ENCODE measurements around the gene TSHZ2.
"Not testable (repeated sequence)": the region's sequence is repeated elsewhere in the genome, so short reads cannot be mapped to it uniquely, and the experiment has no call there.

Gene TSHZ2

DNA sequence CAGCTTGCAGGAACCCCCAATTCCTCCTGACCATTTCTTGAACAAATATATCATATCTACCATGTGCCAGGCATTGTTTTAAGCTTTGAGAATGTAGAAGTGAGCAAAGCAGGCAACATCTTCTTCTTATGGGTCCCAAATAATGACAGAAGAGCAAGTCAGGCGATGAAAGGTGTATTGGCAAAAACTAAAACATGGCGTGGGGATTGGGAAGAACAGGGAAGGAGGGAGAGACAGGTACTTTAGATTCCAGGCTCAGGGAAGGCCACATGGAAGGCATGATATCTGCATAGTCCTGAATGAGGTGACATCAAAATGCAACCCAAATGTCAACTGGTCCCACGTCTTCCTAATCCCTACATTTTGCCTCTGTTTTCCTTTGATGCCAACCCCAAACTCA lies 434.4 kb downstream of the TSHZ2 start:
- no peak for FAIRE-seq
- DNase-seq (ENCODE audit: insufficient read length, low spot score), result no peak
- TF ChIP-seq CTCF (IDR thresholded peaks at IDR 0.05; ENCODE audit: insufficient read depth, missing control alignments), result no peak

GRCh38 chr20:53408691-53409446 lies 436.7 kb downstream of the TSHZ2 start:
- TF ChIP-seq CTCF (IDR thresholded peaks at IDR 0.05; ENCODE audit: insufficient read depth, missing control alignments), result no peak
- DNase-seq (ENCODE audit: insufficient read length, low spot score) (no peak), FAIRE-seq (no peak)

GRCh38 chr20:53409447-53409717 lies 437.2 kb downstream of the TSHZ2 start:
- no peak for TF ChIP-seq CTCF (IDR thresholded peaks at IDR 0.05; ENCODE audit: insufficient read depth, missing control alignments)
- no peak for FAIRE-seq
- DNase-seq (ENCODE audit: insufficient read length, low spot score), result no peak

- FAIRE-seq (no peak), DNase-seq (ENCODE audit: insufficient read length, low spot score) (no peak)
- TF ChIP-seq CTCF (IDR thresholded peaks at IDR 0.05; ENCODE audit: insufficient read depth, missing control alignments), result no peak
Observed at GRCh38 chr20:53411129-53411528, 439.0 kb downstream of the TSHZ2 start.

DNA sequence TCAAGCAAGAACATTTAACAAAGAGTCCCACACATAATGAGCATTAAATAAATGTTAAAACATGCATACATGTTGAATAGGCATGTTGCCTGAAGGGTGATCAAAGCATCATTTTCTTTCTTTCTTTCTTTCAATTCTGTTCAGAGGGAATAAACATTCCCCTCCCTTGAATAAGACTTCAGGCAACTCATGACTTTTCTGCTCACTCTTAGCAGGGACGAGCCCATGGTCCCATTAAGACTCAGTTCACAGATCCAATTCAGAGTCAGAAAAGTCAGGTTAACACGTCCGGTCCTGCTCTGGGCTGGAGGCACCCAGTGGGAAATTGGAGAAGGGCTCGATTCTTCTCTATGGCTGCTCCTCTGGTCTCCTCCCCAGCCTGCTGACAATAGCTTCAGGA lies 439.7 kb downstream of the TSHZ2 start:
- no peak for TF ChIP-seq CTCF (IDR thresholded peaks at IDR 0.05; ENCODE audit: insufficient read depth, missing control alignments)
- FAIRE-seq (no peak), DNase-seq (ENCODE audit: insufficient read length, low spot score) (no peak)

DNA sequence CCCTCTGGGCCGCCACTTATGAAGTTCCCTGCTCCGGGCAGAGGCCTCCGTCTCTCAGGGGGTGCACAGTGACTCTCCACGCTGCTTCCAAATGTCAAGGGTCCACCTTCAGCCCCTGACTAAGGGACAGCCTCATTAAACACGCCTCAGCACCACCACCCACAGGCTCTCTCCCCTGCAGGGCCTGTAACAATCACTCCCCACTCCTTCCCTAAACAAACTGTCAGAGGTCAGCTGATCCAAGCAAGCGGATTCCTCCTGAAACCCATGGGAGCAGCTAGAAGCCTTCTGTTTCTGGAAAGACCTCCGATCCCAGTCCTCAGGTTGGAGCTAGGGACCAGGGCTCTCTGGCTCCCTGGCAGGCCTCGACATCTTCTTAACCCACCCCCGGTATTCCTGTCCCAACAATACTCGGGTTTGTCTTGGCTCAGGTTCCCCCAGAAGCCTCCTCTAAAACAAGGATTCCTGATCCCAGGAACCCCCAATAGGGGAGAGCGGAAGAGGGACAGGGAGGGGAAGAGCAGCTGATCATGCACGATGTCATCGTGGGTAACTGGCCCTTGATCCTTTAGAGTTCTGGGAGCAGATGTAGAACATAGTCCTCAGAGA lies 440.5 kb downstream of the TSHZ2 start:
- no peak for TF ChIP-seq CTCF (IDR thresholded peaks at IDR 0.05; ENCODE audit: insufficient read depth, missing control alignments)
- DNase-seq (ENCODE audit: insufficient read length, low spot score) (no peak), FAIRE-seq (no peak)

DNA sequence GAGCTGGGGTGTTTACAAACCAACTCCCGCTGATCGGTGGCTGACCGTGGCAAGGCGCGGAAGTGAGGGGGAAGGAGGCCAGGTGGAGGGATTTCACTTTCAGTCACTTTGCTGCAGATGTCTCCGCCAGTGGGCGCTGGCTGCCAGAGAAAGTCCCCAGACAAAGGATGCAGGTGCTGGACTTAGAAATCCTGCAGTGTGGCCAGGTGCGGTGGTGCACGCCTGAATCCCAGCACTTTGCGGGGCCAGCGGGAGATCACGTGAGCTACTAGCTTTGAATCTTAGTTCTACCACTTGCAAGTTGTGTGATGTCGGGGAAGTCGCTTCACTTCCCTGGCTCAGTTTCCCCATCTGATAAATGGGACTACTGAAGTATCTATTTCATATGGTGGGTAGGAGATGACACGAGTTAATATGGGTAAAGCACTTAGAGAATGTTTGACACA lies 441.1 kb downstream of the TSHZ2 start:
- no peak for TF ChIP-seq CTCF (IDR thresholded peaks at IDR 0.05; ENCODE audit: insufficient read depth, missing control alignments)
- FAIRE-seq (no peak), DNase-seq (ENCODE audit: insufficient read length, low spot score) (no peak)

- not testable (repeated sequence) for DNase-seq (ENCODE audit: insufficient read length, low spot score); FAIRE-seq
Observed at GRCh38 chr20:53413845-53414244, 441.7 kb downstream of the TSHZ2 start.
